ENCODE data around the gene COL4A6.

The COL4A6 gene

DNA sequence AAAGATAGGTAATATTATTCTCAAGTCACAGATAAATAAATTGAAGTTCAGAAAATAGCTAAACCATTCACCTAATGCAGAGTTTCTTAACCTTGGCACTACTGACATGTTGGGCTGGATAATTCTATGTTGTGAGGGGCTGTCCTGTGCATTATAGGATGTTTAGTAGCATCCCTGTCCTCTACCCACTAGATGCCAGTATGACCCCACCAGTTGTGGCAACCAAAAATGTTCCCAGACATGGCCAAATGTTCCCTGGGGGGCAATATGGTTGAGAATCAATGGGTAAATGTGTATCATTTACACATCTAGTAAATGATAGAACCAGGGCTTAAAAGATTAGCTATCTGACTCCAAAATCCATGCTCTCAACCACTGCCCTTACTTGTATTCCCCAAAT, 140.9 kb downstream of the COL4A6 start:
- Histone ChIP-seq H3K4me1 (ENCODE audit: insufficient read depth, low read length, severe bottlenecking) (no peaks in the 10 kb centered on the region), H3F3A (ENCODE audit: insufficient read depth, low read length) (no peaks in the 10 kb centered on the region), H3K27ac (ENCODE audit: low read depth, low read length, poor library complexity, severe bottlenecking) (no peak overlapping the region), H4K20me1 (ENCODE audit: insufficient read depth, low read length) (no peaks in the 10 kb centered on the region), H2AFZ (ENCODE audit: low read length) (no peak overlapping the region), H3K79me2 (ENCODE audit: insufficient read depth, low read length) (no peaks in the 10 kb centered on the region), H3K4me2 (ENCODE audit: low read length) (no peak overlapping the region), H3K27me3 (ENCODE audit: insufficient read depth, low read length) (no peaks in the 10 kb centered on the region), H3K9me3 (ENCODE audit: low read length) (no peaks in the 10 kb centered on the region), H3K9ac (ENCODE audit: low read length) (no peak overlapping the region), H3K4me3 (ENCODE audit: low read depth, low read length, poor library complexity, severe bottlenecking) (no peak overlapping the region), H3K36me3 (ENCODE audit: insufficient read depth, low read length) (no peaks in the 10 kb centered on the region), H3K9me2 (ENCODE audit: low read depth, low read length) (no peaks in the 10 kb centered on the region)
- TF ChIP-seq EZH2 (IDR thresholded peaks at IDR 0.05; ENCODE audit: borderline replicate concordance, low read length) (no peak), CTCF (IDR thresholded peaks at IDR 0.05; ENCODE audit: low read length) (no peak)

DNA sequence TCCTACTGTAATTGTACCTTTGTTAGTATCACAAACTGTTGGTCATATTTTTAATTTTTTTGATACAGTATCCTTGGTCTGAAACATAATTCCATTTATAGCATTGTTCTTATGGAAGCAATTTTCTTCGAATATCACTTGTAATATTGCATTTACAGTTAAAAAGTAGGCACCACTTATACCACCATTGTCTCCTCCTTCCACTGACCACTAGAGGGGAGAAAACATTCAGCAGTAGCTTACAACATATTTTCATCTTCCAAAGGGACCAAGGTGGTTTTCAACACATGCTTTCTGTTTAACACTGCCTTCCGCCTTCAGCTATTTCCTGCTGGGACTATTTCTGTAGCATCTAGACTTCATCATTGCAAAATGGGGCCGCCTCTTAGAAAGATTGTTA, 146.2 kb downstream of the COL4A6 start:
- Histone ChIP-seq H3K27me3 (ENCODE audit: insufficient read depth, low read length) (no peaks in the 10 kb centered on the region), H3K4me3 (ENCODE audit: low read depth, low read length, poor library complexity, severe bottlenecking) (no peak overlapping the region), H3K9ac (ENCODE audit: low read length) (no peak overlapping the region), H3K9me3 (ENCODE audit: low read length) (no peaks in the 10 kb centered on the region), H3K4me2 (ENCODE audit: low read length) (no peak overlapping the region), H3F3A (ENCODE audit: insufficient read depth, low read length) (no peaks in the 10 kb centered on the region), H3K36me3 (ENCODE audit: insufficient read depth, low read length) (no peaks in the 10 kb centered on the region), H3K27ac (ENCODE audit: low read depth, low read length, poor library complexity, severe bottlenecking) (no peak overlapping the region), H3K79me2 (ENCODE audit: insufficient read depth, low read length) (no peaks in the 10 kb centered on the region), H3K9me2 (ENCODE audit: low read depth, low read length) (no peaks in the 10 kb centered on the region), H2AFZ (ENCODE audit: low read length) (no peak overlapping the region), H3K4me1 (ENCODE audit: insufficient read depth, low read length, severe bottlenecking) (no peaks in the 10 kb centered on the region), H4K20me1 (ENCODE audit: insufficient read depth, low read length) (no peaks in the 10 kb centered on the region)
- TF ChIP-seq EZH2 (IDR thresholded peaks at IDR 0.05; ENCODE audit: borderline replicate concordance, low read length) (no peak), CTCF (IDR thresholded peaks at IDR 0.05; ENCODE audit: low read length) (no peak)

DNA sequence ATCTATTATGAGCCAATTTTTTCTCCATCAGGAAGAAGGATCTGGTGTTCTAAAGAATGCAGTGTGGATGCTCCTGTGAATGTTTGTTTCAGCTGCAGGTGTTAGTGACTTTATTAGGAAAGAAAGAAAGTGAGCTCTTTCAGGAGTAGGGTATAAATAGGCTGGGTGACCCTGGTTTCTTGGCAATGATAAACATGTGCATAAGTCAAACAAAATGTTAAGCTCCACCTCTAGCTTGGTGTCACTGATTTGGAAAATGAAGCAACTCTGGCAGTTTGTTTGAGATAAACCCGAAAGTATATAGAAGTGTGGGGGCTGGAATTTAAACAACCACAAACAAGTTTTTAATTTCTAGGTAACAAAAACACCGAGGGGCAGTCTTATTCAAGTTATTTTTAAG, 152.3 kb downstream of the COL4A6 start:
- Histone ChIP-seq H3K27me3 (ENCODE audit: insufficient read depth, low read length) (no peaks in the 10 kb centered on the region), H3K36me3 (ENCODE audit: insufficient read depth, low read length) (no peaks in the 10 kb centered on the region), H3K27ac (ENCODE audit: low read depth, low read length, poor library complexity, severe bottlenecking) (no peak overlapping the region), H3F3A (ENCODE audit: insufficient read depth, low read length) (no peaks in the 10 kb centered on the region), H3K4me2 (ENCODE audit: low read length) (no peak overlapping the region), H3K79me2 (ENCODE audit: insufficient read depth, low read length) (no peaks in the 10 kb centered on the region), H3K9me2 (ENCODE audit: low read depth, low read length) (no peaks in the 10 kb centered on the region), H3K4me3 (ENCODE audit: low read depth, low read length, poor library complexity, severe bottlenecking) (no peak overlapping the region), H2AFZ (ENCODE audit: low read length) (no peak overlapping the region), H4K20me1 (ENCODE audit: insufficient read depth, low read length) (no peaks in the 10 kb centered on the region), H3K4me1 (ENCODE audit: insufficient read depth, low read length, severe bottlenecking) (no peaks in the 10 kb centered on the region), H3K9ac (ENCODE audit: low read length) (no peak overlapping the region), H3K9me3 (ENCODE audit: low read length) (no peaks in the 10 kb centered on the region)
- TF ChIP-seq EZH2 (IDR thresholded peaks at IDR 0.05; ENCODE audit: borderline replicate concordance, low read length) (no peak), CTCF (IDR thresholded peaks at IDR 0.05; ENCODE audit: low read length) (no peak)

Data from OCI-LY1 (cell line).